ENCODE results near the gene TBC1D17.
A peak's percentile ranks its signal among the peaks of the same experiment; 100 is the strongest.

TBC1D17 gene

DNA sequence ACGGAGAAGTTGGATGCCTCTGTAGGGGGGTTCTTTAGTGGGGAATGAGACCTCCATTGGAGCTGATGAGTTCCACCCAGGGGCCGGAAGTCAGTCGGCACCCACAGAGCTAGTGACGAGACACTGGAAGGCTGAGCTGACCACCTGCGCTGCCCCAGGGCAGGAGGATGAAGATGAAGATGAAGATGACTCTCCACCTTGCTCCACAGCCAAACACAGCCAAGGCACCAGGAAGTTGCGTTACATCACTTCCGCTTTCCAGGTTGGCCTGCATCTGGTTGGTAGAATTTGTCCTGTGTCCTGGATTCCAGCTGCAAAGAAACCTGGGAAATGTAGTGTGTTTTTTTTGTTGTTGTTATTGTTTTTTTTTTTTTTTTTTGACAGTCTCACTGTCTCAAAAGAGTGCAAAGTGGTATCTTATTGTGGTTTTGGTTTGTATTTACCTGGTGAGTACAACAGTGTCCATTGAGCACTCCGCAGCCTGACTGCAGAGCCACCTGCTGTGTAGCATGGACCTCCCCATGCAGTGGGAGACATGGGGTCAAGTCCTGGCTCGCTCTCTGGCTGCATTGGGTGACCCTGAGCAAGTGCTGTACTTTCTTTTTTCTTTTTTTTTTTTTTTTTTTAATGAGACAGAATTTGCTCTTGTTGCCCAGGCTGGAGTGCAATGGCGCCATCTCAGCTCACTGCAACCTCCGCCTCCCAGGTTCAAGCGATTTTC lies 1.9 kb downstream of the TBC1D17 start:
- no peak for DNase-seq

DNA sequence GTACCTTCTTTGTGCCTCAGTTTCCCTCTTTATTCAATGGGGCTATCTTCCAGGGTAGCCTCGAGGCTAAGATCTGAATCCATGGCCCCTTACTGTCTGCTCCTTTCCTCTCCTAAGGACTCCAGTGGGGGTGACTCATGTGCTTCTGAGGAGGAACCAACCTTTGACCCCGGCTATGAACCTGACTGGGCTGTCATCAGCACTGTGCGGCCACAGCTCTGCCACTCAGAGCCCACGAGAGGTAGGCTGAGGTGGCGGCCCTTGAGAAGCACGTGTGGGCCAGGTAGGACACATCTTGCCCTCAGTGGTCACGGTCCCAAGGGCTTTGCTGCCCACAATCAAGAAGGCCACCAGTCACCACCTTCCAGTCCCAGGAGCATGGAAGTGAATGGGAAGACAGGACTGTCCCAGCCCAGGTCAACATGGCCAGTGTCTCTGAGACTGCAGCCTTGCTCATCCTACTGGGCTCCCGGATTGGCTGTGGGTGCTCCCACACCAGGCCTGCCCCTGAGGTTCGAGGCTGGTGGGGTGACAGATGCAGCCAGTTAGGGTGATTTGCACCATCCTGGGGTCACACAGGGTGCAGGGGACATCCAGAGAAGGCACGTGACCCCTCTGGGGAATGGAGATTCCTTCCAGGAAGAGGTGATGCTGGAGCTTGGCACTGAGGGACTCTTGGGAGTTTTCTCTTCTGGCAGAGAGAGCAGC lies 2.8 kb downstream of the TBC1D17 start:
- no peak for DNase-seq

- no peak for DNase-seq
These were observed 3.7 kb downstream of the TBC1D17 start for GRCh38 chr19:49881186-49881585.

DNA sequence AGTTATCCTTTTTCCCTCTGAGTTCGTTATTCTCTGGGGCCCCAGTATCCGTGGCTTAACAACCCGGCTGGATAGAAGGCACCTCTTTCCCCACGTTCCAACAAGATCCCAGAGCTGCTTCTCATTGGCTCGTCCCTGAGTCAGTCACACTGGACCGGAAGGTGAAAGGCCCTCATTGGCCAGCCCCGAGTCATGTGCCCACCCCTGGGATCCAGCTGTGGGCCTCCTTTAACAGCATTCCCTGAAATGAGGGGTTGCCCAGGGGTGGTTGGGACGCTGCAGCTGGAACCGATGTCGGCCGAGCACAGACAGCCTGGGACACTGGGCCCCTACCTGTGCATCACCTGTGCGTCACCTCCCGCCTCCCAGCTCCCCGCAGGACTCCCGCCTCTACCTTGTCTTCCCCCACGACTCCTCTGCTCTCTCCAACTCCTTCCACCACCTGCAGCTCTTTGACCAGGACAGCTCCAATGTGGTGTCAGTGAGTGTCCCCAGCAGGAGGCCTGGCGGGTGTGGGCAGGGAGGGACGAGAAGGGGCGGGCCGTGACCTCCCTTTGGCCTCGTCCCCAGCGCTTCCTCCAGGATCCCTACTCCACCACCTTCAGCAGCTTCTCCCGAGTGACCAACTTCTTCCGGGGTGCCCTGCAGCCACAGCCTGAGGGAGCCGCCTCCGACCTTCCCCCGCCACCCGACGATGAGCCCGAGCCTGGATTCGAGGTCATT lies 4.3 kb downstream of the TBC1D17 start:
- no peak for DNase-seq

DNA sequence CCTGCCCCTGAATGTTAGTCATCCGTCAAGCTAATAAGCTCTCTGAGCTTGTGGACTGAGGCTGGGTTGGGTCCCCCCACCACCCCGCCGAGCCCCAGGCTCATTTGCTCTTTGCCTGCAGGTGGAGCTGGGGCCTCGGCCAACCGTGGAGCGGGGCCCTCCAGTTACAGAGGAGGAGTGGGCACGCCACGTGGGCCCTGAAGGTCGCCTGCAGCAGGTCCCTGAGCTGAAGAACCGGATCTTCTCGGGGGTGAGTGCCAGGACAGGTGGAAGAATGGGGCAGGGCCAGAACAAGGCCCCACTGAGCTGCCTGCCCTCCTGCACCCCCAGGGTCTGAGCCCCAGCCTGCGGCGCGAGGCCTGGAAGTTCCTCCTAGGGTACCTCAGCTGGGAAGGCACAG lies 5.1 kb downstream of the TBC1D17 start:
- no peak for DNase-seq

DNA sequence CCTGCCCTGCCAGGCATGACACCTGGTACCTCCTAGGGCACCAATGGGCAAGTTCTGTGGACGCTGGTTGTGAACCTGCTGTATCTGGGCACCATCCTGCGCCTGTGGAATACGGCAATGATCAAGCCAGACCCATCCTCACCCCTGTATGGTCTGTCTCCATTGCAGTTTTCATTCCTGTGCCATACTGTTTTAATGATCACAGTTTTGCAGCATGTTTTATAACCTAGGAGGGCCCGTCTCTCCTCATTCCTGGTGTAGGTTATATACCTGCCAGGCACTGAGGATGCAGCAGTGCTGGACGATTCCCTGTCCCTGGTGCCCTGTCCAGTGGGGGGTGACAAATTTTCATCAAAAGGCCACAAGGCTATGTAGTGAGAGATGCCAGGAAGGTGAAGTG lies 5.6 kb downstream of the TBC1D17 start:
- DNase-seq = no peak

DNA sequence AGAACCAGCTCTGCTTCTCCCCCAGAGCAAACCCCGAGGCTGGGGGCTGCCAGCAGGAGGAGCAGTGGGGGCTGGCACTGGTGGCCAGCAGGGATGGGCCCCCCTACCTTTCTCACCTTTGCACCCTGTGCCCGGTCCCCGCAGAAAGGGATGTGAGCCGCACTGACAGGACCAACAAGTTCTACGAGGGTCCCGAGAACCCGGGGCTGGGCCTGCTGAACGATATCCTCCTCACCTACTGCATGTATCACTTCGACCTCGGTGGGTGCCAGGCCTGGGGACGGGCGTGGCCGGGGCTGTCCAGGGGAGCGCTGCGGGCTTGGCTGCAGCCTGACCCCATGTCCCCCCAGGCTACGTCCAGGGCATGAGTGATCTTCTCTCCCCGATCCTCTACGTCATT lies 6.6 kb downstream of the TBC1D17 start:
- no peak for DNase-seq

GRCh38 chr19:49884760-49885159 lies 7.3 kb downstream of the TBC1D17 start:
- no peak for DNase-seq

DNA sequence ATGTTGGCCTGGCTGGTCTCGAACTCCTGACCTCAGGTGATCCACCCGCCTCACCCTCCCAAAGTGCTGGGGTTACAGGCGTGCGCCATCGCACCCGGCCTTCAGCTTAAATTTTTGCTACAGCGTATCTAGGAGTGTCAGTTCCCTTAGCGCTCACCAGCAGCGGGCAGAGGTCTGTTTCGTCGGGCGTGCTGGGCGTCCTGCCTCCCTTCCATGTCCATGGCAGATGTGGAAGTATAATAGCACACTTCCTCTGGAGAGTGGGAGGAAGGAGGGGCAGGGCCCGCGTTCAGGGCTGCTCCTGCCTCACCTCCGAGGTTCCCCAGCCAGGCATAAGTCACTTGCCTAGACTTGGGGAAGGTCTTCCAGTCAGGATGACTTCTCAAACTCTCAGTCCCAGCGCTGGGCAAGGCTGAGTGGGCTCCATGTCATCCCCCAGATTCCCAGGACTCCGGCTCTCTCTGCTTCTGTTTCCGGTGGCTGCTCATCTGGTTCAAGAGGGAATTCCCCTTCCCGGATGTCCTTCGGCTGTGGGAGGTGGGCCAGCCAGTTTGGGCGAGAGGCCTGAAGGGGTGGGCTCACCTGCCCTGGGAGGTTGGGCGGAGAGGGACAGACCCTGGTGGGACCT lies 9.6 kb downstream of the TBC1D17 start:
- DNase-seq = no peak

- no peak for DNase-seq
These were observed 10.4 kb downstream of the TBC1D17 start for GRCh38 chr19:49887665-49888509.

DNA sequence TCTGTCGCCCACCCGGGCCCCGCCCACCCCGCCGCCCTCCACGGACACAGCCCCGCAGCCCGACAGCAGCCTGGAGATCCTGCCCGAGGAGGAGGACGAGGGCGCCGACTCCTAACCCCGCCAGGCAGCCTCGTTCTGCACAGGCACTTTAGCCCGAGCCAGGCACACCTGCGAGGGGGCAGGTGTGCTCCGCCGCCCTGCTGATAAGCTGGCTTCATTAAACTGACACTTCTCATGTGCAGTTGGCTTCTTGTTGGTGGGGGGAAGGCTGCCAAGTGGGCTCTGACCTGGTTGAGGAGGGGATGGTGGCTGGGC lies 11.0 kb downstream of the TBC1D17 start:
- DNase-seq = no peak

GRCh38 chr19:49889038-49889686 lies 11.7 kb downstream of the TBC1D17 start:
- no peak for DNase-seq

DNA sequence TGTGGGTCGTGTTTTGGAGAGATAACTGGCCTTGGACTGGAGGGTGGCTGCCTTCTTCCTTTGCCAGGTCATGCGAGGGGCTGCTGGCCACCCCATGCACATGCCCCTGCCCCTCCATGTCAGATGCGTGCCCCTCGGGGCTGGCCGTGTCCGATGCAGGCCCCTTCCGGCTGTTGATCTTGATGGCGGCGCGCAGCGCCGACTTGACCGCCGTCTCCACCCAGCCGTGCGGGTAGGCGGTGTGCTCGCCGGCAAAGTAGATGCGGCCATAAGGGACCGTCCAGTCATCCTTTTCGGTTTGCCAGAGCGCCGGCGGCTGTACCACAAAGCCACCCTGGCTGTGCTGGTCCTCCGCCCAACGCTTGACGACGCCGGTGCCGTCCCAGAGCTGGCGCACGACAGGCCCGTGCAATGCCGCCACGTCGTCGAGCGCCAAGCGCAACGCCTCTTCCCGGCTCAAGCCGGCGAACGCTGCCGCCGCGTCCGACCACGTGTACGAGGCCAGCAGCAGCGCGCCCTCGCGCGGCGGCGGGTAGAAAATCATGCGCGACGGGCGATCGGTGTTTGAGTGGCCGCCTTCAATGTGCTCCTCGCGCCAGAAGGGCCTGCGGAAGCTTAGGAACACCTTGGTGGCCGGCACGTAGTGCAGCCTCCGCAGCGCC lies 12.3 kb downstream of the TBC1D17 start:
- DNase-seq = peak; percentile 61

DNA sequence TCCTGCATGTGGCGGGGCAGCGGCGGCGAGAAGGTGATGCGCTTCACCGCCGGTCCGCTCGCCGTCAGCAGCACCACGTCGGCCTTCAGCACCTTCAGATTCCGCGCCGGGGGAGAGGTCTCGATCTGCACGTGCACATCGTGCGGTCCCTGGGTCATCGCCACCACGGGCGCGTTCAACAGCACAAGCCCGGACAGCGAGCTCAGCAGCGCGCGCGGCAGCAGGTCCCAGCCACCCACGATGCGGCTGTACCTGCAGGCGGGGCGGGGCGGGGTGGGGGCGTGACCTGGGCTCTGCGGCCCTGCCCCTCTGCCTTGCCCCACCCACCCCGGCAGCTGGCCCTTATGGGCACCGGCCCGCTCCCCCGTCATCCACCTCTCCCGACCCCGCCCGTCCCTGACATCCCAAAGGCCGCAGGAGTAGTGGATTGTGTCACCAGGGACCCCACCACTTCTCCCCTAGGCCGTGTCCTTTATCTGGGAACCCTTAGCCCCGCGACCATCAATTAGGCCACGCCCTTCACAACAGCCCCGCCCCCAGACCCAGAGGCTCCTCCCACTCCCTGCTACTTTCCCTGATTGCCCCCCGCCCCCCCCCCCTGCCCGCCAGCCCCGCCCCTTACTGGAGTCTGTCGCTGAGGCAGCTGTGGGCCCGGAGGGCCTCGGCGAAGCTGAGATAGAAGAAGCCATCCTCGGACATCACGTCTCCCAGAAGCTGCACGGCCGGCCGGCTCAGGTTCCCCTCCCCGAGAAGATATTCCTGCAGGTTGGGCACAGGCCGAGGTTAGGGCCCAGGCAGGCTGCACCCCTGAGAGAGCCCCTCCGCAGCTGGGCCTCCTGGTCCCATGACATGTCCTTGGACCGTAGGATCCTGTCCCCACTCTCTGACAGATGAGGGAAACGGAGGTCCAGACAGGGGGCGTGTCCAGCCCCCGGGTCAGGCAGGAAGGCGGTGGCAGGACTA lies 13.1 kb downstream of the TBC1D17 start:
- peak; percentile 54 for DNase-seq

DNA sequence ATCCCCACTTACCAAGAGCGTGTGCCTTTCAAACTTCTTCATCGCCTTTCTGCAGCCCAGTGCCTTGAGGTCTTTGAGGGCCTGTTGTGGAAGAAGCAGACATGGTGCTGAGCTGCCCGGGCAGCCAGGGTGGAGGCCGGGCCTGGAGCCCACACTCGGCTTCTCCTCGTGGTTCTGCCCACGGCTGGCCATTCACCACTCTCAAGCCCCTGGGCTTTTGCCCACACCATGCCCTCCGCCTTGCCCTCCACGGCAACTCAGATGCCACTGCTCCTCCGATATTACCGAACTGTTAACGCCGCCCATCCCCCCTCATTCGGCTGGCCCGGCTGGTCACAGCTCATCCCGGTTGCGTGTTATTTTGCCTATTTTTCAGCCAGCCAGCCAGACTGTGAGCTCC lies 13.9 kb downstream of the TBC1D17 start:
- DNase-seq = no peak

GRCh38 chr19:49892716-49893115 lies 15.2 kb downstream of the TBC1D17 start:
- no peak for DNase-seq

GRCh38 chr19:49894011-49894664 lies 16.6 kb downstream of the TBC1D17 start:
- DNase-seq = no peak

DNA sequence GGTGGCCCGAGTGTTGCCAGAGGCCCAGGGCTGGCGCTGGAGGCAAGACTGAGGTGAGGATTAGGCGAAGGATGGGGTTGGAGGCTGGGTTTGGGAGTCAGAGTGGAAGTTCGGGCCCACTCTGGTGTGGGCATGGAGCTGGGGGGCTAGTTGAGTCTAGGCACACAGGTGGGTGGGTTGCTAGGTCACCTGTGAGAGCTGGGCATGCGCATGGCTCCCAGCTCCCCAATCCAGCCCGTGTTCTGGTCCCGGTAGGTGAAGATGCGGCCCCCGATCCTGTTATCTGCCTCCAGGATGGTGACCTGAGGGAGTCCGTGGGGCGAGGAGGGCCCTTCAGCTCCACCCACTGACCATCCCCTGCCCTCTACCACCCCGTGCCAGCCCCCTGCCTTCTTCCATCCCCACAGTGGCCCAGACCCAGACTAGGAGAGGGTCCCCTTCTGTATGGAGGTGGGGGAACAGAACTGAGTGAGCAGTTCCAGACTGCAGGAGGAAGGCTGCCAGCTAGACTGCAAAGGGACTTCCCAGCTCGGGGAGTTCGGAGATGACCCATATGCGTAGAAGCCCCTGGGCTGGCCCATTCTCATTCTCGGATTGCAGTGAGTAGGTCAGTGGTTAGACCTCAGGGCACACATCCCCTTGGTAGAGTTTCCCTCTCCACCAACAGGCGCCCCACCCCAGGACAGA lies 17.5 kb downstream of the TBC1D17 start:
- DNase-seq = no peak
